Fibroblast of skin of scalp (primary cell): ENCODE measurements around the gene MRPS31.
"Not testable (repeated sequence)": the region's sequence is repeated elsewhere in the genome, so short reads cannot be mapped to it uniquely, and the experiment has no call there.

ENCODE experiments used
- DNase-seq: peaks from one replicate; pipeline ENCODE4 v3.0.0-alpha.2; 2013

MRPS31 gene

DNA sequence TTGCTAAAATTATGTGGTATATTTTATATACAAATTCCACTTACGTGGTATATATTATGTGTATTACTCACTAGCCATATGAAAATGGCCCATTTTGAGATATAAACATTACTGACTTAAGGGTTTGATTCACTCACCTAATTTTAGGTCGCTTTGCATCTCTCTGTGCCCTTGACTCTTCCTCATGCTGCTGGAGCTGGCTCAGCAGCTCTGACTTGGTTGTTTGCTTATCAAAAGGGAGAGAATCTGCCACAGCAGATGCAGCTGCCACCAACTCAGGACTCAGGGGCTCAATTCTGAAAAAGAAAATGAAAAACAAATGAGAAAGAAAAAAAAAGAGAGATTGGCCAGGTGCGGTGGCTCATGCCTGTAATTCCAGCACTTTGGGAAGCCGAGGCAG lies 12.2 kb downstream of the MRPS31 start:
- no peak for DNase-seq

- DNase-seq, result no peak
Measured at GRCh38 chr13:40756042-40756441, 14.9 kb downstream of the MRPS31 start.

GRCh38 chr13:40755082-40755700 lies 15.8 kb downstream of the MRPS31 start:
- no peak for DNase-seq

- no peak for DNase-seq
Measured at GRCh38 chr13:40749327-40749726, 21.7 kb downstream of the MRPS31 start.

GRCh38 chr13:40735232-40735548 lies 35.8 kb downstream of the MRPS31 start:
- DNase-seq, result not testable (repeated sequence)

- not testable (repeated sequence) for DNase-seq
Measured at GRCh38 chr13:40734536-40735231, 36.3 kb downstream of the MRPS31 start.

- no peak for DNase-seq
Measured at GRCh38 chr13:40732658-40733057, 38.3 kb downstream of the MRPS31 start.

- no peak for DNase-seq
Measured at GRCh38 chr13:40728595-40728994, 42.4 kb downstream of the MRPS31 start.

DNA sequence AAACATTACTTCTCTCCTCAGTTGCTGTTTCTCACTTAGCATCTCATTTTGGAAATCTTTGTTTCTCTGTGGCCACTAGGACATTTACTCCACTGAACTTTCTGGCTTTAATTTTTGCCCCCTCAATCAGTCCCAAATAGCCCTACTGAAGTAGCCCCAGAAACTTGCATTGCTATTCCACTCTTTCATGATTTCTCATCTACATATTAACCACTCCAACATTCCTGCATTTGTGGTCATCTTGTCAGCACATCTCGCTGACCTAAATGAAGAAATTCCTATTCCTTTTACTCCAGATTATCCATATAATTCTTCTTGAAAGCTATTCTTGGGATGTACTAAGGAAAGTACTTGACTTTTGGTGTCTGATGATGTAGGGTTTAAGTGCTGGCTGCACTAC lies 56.6 kb downstream of the MRPS31 start:
- DNase-seq, result not testable (repeated sequence)

DNA sequence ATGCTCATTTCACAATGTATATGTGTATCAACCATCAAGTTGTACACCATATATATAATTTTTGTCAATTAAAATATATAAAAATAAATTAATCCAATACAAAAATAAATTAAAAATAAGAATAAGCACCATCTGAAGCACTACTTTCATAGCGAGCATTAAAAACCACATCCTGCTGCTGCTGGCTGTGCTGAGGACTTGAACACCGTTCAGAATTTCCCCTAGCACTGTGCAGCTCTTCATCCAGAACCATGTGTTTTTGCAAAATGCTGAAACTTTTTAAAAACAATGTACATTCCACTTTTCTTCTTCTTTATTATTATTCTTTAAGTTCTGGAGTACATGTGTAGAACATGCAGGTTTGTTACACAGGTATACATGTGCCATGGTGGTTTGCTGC lies 64.6 kb downstream of the MRPS31 start:
- DNase-seq, result no peak

DNA sequence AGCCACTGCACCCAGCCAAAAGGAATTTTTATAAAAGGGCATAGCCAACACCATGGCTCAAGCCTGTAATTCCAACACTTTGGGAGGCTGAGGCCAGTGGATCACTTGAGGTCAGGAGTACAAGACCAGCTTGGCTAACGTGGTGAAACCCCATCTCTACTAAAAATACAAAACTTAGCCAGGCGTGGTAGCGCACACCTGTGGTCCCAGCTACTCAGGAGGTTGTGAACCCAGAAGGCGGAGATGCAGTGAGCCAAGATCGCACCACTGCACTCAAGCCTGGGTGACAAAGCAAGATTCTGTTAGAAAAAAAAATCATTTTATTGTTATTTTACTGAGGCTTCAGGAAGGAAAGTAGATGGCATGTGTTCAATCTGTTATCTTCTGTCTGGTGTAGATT lies 73.3 kb downstream of the MRPS31 start:
- no peak for DNase-seq

DNA sequence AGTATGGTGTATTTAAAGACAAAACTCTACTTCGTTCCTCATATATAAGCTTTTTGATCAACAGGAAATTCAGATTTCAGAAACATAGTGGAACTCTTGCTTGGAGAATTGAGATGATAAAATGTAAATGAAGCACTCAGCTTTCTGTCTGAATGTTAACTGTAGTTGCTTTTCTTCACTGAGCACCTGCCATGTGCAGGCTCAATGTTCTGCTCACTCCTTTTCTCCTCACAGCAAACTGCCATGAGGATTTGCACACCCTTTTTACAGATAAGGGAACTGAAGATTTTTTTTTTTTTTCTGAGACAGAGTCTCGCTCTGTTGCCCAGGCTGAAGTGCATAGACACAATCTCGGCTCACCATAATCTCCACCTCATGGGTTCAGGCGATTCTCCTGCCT lies 76.6 kb downstream of the MRPS31 start:
- DNase-seq, result no peak

DNA sequence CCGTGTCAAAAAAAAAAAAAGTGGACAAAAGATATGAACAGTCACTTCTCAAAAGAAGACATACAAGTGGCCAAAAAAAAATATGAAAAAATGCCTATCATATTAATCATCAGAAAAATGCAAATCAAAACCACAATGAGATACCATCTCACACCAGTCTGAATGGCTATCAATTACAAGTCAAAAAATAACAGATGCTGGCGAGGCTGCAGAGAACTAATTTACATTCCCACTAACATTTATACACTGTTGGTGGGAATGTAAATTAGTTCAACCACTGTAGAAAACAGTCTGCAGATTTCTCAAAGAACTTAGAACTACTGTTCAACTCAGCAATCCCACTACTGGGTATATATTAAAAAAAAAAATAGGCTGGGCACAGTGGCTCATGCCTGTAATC lies 78.0 kb downstream of the MRPS31 start:
- peak; percentile 36 for DNase-seq

- no peak for DNase-seq
Measured at GRCh38 chr13:40688781-40689180, 82.2 kb downstream of the MRPS31 start.

DNA sequence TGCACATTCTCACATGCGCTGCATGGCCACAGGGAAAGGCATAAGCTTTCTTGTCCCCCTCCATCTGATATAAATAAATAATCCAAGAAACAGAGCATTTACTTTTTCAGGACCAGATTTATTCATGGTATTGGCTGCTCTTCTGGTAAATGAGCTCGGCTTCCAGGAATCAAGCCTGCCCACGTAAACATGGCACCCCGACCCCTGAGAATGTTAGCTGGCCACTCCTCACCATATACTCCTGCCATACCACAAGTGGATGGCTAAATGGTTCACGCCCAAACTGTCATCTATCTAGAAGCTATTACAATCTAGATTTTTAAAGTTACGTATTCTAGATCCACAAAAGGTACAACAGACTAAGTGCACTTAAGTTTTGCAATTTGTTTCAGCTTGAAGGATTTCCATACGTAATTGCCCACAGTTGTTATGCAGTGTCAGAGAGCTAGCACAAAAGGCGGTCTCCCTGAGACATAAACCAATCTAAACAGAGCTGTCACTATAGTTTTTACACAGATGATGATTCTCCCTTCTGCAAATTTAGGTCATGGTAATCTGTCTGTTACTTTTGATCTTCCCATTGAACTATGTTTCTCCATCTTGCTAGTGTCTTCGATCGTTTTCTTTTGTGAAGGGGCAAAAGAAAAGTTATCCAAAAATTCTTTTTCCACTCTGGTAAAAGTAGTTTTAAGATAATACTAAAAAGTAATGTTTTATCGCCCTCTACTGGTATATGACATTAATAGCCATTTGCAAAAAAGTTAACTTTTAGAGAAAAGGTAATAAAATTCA lies 88.3 kb downstream of the MRPS31 start:
- DNase-seq, result peak; percentile 26

GRCh38 chr13:40681341-40682146 lies 89.4 kb downstream of the MRPS31 start:
- no peak for DNase-seq

DNA sequence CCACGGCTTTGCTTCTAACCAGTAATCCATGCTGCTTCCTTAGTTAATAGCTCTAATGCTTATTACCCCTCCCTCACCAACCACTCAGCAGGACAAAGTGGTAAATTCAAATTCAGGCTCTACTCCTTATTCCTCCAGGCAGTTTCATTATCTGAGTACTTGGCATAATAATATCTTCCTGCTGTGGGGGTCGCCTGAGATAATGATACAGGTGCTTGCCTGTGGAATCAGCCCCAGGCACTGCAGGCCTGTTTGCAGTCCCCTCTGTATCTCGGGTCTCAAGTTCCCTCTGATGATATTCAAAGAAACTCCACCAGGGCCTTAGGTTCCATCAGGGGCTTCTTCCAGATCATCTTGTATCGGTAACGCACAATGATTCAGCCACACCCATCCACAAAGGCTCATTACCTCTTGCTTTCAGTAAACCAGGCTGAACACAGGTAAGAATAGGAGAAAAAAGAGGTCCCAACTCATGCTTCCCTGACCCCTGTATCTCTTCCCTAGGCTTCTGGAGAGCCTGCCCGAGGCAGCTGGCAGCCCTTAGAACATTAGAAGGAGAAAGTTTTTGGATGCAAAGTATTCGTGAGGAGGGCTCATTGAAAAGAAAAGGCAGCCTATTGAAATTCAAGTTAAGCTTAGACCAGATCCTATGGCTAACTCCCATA lies 90.2 kb downstream of the MRPS31 start:
- no peak for DNase-seq

- DNase-seq, result no peak
Measured at GRCh38 chr13:40679480-40679985, 91.5 kb downstream of the MRPS31 start.
